ENCODE results near the gene FAM83E.
"Not testable (repeated sequence)": the region's sequence is repeated elsewhere in the genome, so short reads cannot be mapped to it uniquely, and the experiment has no call there.

Gene FAM83E

GRCh38 chr19:48578891-48579290, 36.0 kb downstream of the FAM83E start:
- no peak for DNase-seq (ENCODE audit: extremely low read depth, low read depth)
- no peak for TF ChIP-seq CTCF (IDR thresholded peaks at IDR 0.05; ENCODE audit: low read depth, low read length)

- DNase-seq (ENCODE audit: extremely low read depth, low read depth) = not testable (repeated sequence)
Observed at GRCh38 chr19:48577908-48578307, 37.0 kb downstream of the FAM83E start.

- DNase-seq (ENCODE audit: extremely low read depth, low read depth) = no peak
- no peak for TF ChIP-seq CTCF (IDR thresholded peaks at IDR 0.05; ENCODE audit: low read depth, low read length)
Observed at GRCh38 chr19:48575931-48576622, 38.8 kb downstream of the FAM83E start.

GRCh38 chr19:48573163-48573505, 41.7 kb downstream of the FAM83E start:
- DNase-seq (ENCODE audit: extremely low read depth, low read depth) = no peak
- no peak for TF ChIP-seq CTCF (IDR thresholded peaks at IDR 0.05; ENCODE audit: low read depth, low read length)

- DNase-seq (ENCODE audit: extremely low read depth, low read depth) = no peak
Observed at GRCh38 chr19:48571378-48572162, 43.3 kb downstream of the FAM83E start.

GRCh38 chr19:48569814-48570213, 45.1 kb downstream of the FAM83E start:
- TF ChIP-seq CTCF (IDR thresholded peaks at IDR 0.05; ENCODE audit: low read depth, low read length) = no peak
- no peak for DNase-seq (ENCODE audit: extremely low read depth, low read depth)

More at GRCh38 chr19:48571378-48572162, 43.3 kb downstream of the FAM83E start:
- TF ChIP-seq CTCF (IDR thresholded peaks at IDR 0.05; ENCODE audit: low read depth, low read length) = no peak

- no peak for TF ChIP-seq CTCF (IDR thresholded peaks at IDR 0.05; ENCODE audit: low read depth, low read length)
- peak; percentile 75 for DNase-seq (ENCODE audit: extremely low read depth, low read depth)
Observed at GRCh38 chr19:48568345-48568886, 46.5 kb downstream of the FAM83E start.
